Activated B cell treated with CpG ODN at 0.5 μM for 24 hours (primary cell): Measurements from ENCODE around the gene COPZ1. TPM values are rescaled to one million over a fixed set of nuclear protein-coding genes. Genes with fewer than 3 reads are reported as not detected.

ENCODE experiments used
- ATAC-seq: fragments of 200-7000 bp; cut with Tn5 transposase; one replicate; pipeline ENCODE4 v1.10.0; 2021; ENCODE audit warnings: low read depth, mild to moderate bottlenecking, moderate library complexity
- CTCF ChIA-PET: fragments of 350-600 bp; sonication (Branson Sonifier 250); formaldehyde crosslinking; loops from one replicate; lab custom pipeline; 2021; ENCODE audit warnings: antibody characterized with exemption; lab: Charles Lee
- POLR2A ChIA-PET: fragments of 350-600 bp; sonication (Branson Sonifier 250); formaldehyde crosslinking; loops from one replicate; lab custom pipeline; 2021; ENCODE audit warnings: antibody characterized with exemption; lab: Charles Lee
- DNase-seq: peaks from one replicate; pipeline ENCODE4 v3.0.0; 2022
- H3K27ac Mint-ChIP-seq: one replicate; pipeline ENCODE4 v1.8.0; 2020; ENCODE audit warnings: mixed read lengths
- H3K27me3 Mint-ChIP-seq: one replicate; pipeline ENCODE4 v1.8.0; 2021; ENCODE audit warnings: mixed read lengths
- H3K36me3 Mint-ChIP-seq: one replicate; pipeline ENCODE4 v1.8.0; 2021; ENCODE audit warnings: low read depth, mixed read lengths
- H3K4me1 Mint-ChIP-seq: one replicate; pipeline ENCODE4 v1.8.0; 2021; ENCODE audit warnings: mixed read lengths
- H3K4me3 Mint-ChIP-seq: one replicate; pipeline ENCODE4 v1.8.0; 2020; ENCODE audit warnings: mild to moderate bottlenecking, mixed read lengths
- H3K9me3 Mint-ChIP-seq: one replicate; pipeline ENCODE4 v1.8.0; 2020; ENCODE audit warnings: mixed read lengths
- intact Hi-C: fragments of 100-400 bp; cut with micrococcal nuclease; formaldehyde crosslinking; loops from one replicate; pipeline ENCODE4 v1.15.1; 2024
- total RNA-seq: library from RNA; stranded (reverse); gene quantifications from 2 replicates; pipeline ENCODE4 v1.2.3, GENCODE V29; 2022
- TF ChIP-seq, protein P1 (sequence below): fragments of 200-600 bp; IDR thresholded peaks from one replicate; pipeline ENCODE4 v1.8.0; 2022; ENCODE audit warnings: antibody characterized with exemption, mild to moderate bottlenecking

The COPZ1 gene, protein sequence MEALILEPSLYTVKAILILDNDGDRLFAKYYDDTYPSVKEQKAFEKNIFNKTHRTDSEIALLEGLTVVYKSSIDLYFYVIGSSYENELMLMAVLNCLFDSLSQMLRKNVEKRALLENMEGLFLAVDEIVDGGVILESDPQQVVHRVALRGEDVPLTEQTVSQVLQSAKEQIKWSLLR
- total RNA-seq = 120 and 124 TPM in 2 replicates

DNA sequence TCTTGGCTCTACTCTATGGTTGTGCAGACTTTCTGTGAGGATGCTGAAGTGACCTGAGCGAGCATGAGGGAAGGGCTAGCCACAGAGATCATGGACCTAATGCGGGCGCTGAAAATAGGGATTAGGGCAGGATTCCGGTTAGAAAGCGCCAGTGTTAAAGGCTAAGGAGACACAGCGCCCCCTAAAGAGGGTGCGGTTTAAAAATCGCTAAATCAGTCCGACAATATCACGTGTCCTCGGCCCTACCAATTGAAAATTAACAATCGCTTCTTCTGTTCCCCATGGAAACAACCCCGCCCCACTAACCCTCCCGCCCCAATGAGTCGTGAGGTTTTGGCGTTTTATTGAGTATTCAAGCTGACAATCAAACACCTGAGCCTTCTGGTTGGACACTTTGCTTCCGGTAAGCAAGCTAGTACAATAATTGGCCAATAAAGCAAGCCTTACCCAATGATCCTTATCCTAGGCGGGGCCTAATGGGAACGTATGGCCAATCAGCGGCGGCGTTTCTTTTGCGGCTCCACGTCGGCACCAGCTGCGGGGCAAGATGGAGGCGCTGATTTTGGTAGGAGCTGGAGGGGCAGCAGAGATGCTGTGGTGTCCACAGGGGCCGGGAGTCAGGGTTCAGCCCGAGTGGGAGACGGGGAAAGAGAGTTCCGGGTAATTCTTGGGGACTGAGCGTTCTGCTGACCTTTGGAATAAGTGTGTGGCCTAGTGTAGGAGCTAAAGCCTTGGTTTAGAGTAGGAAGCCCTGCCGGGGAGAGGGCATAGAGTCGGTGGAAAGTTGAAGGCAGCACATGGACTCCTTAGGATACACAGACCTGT is at the start of gene COPZ1:
TSS of gene COPZ1 (plus strand) at position 515 of the 825 bp plus-strand sequence. CDS start at position 548, 33 bp downstream.
- H3K4me1 Mint-ChIP-seq = peaks cover 31% of the 10 kb centered on the region
- intact Hi-C loops = loop anchor here (1.0 to 2.0 kb wide), 9 partner anchors 11 to 111 kb away; partner anchors contain the start of genes CBX5 and HNRNPA1
- H3K27ac Mint-ChIP-seq = peak within 1 kb of the TSS; percentile 97
- no peaks in the 10 kb centered on the region for H3K27me3 Mint-ChIP-seq
- TF ChIP-seq, protein P1, sequence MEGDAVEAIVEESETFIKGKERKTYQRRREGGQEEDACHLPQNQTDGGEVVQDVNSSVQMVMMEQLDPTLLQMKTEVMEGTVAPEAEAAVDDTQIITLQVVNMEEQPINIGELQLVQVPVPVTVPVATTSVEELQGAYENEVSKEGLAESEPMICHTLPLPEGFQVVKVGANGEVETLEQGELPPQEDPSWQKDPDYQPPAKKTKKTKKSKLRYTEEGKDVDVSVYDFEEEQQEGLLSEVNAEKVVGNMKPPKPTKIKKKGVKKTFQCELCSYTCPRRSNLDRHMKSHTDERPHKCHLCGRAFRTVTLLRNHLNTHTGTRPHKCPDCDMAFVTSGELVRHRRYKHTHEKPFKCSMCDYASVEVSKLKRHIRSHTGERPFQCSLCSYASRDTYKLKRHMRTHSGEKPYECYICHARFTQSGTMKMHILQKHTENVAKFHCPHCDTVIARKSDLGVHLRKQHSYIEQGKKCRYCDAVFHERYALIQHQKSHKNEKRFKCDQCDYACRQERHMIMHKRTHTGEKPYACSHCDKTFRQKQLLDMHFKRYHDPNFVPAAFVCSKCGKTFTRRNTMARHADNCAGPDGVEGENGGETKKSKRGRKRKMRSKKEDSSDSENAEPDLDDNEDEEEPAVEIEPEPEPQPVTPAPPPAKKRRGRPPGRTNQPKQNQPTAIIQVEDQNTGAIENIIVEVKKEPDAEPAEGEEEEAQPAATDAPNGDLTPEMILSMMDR = no peak
- peak; percentile 95 for ATAC-seq
- ChIA-PET POLR2A (interaction anchor here (0.6 to 3.4 kb wide), 21 partner anchors 11 to 1657 kb away, joined by 3 to 50 read pairs (median 6); partner anchors contain the start of genes CBX5 and HNRNPA1), CTCF (interaction anchor here (0.6 to 2.4 kb wide), 23 partner anchors 10 to 115 kb away, joined by 3 to 24 read pairs (median 4); partner anchors contain the start of genes CBX5 and HNRNPA1)
- peak; percentile 77 for DNase-seq
- peak within 1 kb of the TSS; percentile 97 for H3K4me3 Mint-ChIP-seq
- H3K9me3 Mint-ChIP-seq = no peaks in the 10 kb centered on the region
- peaks cover 17% of the 10 kb centered on the region for H3K36me3 Mint-ChIP-seq

DNA sequence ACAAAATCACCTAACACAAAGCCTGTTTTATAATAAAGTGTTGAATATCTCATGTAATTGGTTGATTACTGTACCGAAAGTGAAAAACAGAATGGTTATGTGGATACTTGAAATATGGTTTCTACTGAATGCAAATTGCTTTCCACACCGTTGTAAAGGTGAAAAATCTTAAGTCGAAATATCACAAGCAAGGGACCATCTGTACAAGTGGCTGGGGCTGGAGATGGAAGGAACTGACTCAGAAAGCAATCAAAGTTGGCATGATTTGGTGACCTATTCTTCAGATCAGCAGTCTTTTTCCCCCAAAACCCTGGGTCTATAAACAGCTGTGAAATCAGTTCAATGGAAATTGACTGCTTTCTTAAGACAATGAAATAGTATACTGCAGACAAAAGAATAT is 48.6 kb upstream of the COPZ1 start:
- TF ChIP-seq, protein P1 = no peak
- ChIA-PET POLR2A (no interaction called here), CTCF (no interaction called here)
- DNase-seq (no peak), ATAC-seq (no peak)
- H3K4me3 Mint-ChIP-seq = no peak overlapping the region
- H3K27ac Mint-ChIP-seq = no peak overlapping the region
- H3K9me3 Mint-ChIP-seq = no peaks in the 10 kb centered on the region
- peaks cover 31% of the 10 kb centered on the region for H3K4me1 Mint-ChIP-seq
- intact Hi-C loops = loop anchor here (5.0 kb wide), 1 partner anchor 221 kb away; the partner anchor contains the start of gene NCKAP1L
- no peaks in the 10 kb centered on the region for H3K27me3 Mint-ChIP-seq
- peaks cover 28% of the 10 kb centered on the region for H3K36me3 Mint-ChIP-seq

DNA sequence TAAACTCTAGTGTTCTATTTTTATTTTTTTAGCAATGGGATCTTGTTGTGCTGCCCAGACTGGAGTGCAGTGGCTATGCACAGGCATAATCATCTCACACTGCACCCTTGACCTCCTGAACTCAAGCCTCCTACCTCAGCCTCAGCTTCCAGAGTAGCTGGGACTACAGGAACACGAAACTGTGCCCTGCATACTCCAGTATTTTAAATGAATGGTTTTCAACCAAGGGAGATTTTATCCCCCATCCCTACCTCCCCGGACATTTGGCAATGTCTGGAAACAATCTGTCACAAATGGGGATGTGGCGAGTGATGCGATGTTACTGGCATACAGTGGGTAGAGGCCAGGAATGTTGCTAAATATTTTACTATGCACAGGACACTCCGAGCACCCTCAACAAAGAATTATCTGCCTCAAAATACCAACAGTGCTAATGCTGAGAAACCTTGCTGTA is 47.1 kb upstream of the COPZ1 start:
- Mint-ChIP-seq H3K4me3 (no peak overlapping the region), H3K27ac (peak overlapping the region; percentile 18), H3K4me1 (peaks cover 44% of the 10 kb centered on the region), H3K9me3 (no peaks in the 10 kb centered on the region), H3K36me3 (peaks cover 23% of the 10 kb centered on the region), H3K27me3 (no peaks in the 10 kb centered on the region)
- POLR2A ChIA-PET = no interaction called here
- CTCF ChIA-PET = interaction anchor here (1.6 kb wide), 1 partner anchor 18 kb away, joined by 3 read pairs; no protein-coding TSS in a partner anchor
- no peak for ATAC-seq
- no peak for DNase-seq
- TF ChIP-seq, protein P1 = no peak
- intact Hi-C loops = loop anchor here (5.0 kb wide), 1 partner anchor 219 kb away; the partner anchor contains the start of gene NCKAP1L

DNA sequence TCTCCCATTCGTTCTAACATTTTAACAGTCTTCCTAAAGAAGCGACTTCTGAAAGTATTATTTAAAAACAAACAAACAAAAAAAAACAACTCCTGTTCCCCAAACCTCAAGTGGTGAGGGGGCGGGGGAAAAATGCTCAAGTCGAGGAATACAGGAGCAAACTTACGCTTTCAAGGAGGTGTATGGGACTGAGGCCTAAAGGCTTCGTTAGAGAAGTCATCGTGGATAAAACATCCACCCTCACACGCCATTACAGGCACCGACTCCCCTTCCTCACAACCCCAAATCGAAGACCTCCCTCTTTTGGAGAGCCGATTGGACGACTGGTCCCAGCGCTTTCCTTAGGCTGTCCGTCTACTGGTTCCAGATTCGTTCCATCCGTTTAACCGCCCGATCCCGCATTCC is 45.7 kb upstream of the COPZ1 start:
- H3K27me3 Mint-ChIP-seq = no peaks in the 10 kb centered on the region
- intact Hi-C loops = loop anchor here (1.0 to 5.0 kb wide), 2 partner anchors 9 to 218 kb away; partner anchors contain the start of gene NCKAP1L
- H3K4me3 Mint-ChIP-seq = no peak overlapping the region
- H3K9me3 Mint-ChIP-seq = no peaks in the 10 kb centered on the region
- ATAC-seq = no peak
- H3K4me1 Mint-ChIP-seq = peaks cover 58% of the 10 kb centered on the region
- DNase-seq = no peak
- no peak overlapping the region for H3K27ac Mint-ChIP-seq
- TF ChIP-seq, protein P1 = no peak
- ChIA-PET POLR2A (interaction anchor here (0.6 to 3.1 kb wide), 28 partner anchors 9 to 1460 kb away, joined by 3 to 54 read pairs (median 8); partner anchors contain the start of genes COPZ1, EIF4B, HOXC4 and NCKAP1L), CTCF (interaction anchor here (1.4 to 2.1 kb wide), 4 partner anchors 19 to 80 kb away, joined by 3 to 7 read pairs (median 6); partner anchors contain the start of gene COPZ1)
- H3K36me3 Mint-ChIP-seq = peaks cover 14% of the 10 kb centered on the region
